Measurements from ENCODE around the gene SMCO2. TPM values are rescaled to one million over a fixed set of nuclear protein-coding genes. Genes with fewer than 3 reads are reported as not detected.

SMCO2 gene
- total RNA-seq, 1 donor from 2014 or later: not detected

DNA sequence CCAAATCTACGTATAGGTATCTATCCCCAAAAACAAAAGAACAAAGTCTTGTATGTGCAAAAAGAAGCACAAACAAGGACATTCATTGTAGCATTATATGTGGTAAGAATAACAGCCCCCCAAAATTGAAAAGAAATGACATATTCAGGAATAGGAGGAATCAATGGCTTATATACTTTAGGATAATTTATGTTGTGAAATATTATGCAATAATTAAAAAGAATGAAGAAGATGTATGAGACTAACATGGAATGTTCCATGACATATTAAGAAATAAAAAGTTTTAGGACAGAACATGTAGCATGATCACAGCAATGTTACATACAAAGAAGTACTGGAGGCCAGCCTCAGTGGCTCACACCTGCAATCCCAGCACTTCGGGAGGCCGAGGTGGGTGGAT lies 9.1 kb downstream of the SMCO2 start:
- DNase-seq: no peak

DNA sequence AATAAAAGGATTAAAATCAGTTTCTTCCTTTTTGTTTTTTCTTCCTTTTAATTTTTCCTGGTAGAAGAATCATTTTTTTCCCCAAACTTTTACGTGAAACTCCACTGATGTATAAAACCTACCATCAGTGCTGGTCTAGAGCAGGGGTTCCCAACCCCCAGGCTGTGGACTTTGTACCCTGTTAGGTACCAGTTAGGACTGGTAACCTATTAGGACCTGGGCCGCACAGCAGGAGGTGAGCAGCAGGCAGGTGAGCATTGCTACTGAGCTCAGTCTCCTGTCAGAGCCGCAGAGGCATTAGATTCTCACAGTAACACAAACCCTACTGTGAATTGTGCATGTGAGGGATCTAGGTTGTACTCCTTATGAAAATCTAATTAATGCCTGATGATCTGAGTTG lies 10.1 kb downstream of the SMCO2 start:
- DNase-seq: no peak

DNA sequence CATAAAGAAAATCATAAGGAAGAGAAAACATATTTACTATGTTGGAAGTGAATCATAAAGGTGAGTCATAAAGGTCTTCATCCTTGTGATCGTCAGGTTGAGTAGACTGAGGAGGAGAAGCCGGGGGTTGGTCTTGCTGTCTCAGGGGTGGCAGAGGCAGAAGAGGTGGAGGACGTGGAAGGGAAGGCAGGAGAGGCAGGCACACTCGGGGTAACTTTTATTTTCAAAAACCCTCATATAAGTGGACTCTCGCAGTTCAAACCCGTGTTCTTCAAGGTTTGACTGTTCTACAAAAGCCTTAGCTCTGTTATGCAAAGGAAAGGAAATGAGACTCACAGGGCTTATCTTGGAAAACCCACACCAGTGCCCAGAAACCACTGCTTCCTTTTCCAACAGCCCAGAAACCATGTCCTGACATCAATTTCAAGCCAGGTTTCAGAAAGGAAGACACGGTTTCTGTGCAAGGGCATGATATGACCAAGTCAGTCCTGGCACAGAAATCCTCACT lies 14.0 kb downstream of the SMCO2 start:
- no peak for DNase-seq

DNA sequence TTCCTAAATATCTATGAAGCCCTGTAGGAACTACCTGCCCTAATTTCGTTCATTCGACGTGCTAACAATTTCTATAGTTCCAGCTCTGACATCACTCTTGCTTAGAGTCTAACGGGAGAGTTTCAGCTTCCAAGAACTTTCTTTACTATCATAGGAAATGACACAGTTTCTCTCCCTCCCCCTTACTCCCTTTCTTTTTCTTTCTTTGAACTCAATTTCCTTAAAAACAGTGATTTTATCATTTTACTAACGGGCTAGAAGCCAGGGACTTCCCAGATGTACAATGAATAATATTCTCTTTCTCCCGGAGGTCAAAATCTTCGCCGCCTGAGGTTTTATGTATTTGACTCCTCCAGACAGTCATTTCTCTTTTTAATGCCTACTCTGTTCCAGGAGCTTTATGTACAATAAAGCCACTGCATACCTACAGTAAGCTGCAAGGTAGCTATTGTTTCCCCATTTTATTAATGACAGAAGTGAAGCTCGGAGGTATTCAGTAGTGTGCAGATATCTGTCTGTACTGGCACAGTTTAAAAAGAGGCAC lies 15.7 kb downstream of the SMCO2 start:
- DNase-seq: no peak

DNA sequence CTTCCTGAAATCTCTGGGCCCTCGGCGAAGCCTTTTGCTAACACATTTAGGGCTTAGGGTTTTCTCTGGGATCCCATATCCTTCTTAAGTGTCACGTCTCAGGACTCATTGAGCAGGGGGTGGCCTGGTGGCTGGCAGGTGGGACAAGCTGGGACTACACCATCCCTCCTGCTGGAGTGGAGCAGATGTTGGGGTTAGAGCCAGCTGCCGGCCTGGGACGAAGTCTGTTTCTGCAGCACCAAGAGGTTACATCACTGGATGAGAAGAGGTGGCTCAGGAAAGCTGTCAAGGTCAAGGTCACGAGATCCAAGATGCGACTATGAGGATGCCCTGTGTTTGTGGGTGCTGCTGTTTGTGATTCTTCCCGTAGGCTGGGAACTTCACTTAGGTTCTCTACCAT lies 16.3 kb downstream of the SMCO2 start:
- DNase-seq: no peak

DNA sequence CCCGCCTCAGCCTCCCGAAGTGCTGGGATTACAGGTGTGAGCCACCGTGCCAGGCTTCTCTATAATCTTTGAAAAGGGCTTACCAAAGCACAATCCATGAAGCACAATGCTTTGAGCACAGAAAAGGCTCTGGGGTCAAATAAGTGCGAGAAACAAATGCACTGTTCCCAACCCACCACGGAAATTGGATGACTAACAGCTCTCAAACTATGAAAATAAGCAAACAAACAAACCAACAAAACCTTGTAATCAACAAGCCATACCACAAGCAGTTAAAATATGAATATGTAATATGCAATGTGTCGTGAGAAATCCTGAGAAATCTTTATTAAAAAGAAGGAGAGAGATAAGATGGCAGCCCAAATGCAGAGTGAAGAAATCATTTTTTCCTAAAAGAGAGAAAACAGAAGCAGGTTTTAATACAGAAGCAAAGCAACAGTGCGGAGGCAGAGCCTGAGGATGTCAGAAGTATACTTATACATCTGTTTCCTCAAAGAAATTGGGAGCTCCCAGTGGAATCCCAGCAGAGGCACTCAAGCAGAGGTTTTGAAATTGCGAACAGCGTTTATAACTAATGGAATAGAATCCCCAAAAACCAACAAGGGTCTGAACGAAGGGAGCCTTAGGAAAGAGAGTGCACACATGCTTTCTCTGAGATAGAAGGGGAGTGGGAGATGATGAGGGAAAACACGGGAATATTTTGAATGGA lies 17.1 kb downstream of the SMCO2 start:
- no peak for DNase-seq

DNA sequence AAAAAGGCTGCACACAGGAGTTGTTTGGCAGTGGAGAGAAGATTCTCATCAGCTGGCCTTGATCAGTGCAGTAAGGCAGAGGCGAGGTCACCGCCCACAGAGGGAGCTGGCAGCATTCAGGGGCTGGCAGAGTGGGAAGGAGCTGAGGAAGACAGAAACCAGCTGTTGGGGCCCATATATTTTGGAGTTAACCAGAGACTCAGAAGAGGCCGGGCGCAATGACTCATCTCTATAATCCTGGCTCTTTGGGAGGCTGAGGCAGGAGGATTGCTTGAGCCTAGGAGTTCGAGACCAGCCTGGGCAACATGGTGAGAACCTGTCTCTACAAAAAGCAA lies 17.7 kb downstream of the SMCO2 start:
- no peak for DNase-seq

DNA sequence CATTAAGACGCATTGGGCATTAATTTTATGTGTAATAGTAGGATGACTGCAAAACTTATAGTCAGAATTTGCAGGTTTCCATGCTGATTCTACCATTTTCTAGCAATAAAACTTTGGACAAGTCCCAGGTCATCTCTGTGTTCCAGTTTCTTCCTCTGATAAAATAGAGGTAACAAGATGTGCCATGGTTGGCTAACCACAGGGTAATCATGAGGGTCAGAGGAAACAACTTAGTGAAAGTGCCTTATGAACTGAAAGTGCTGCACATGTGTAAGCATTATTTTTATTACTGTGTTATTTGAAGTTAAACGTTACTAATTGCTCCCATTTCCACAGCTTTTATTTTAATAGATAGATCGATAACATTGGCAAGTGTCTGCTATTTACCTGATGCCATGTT lies 21.1 kb downstream of the SMCO2 start:
- no peak for DNase-seq

DNA sequence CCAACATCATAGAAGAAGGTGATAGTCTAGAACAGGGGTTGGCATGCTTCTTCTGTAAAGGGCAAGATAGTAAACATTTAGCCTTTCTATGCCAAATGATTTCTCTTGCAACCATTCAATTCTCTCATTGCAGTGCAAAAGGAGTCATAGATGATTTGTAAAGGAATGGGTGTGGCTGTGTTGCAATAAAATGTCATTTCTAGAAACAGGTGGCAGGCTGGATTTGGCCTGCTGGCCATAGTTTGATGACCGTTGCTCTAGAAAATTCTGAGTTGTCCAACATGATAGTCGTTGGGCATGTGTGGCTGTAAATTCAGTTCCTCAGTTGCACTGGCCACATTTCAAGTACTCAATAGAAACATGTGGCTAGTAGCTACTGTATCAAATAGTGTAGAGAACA lies 21.7 kb downstream of the SMCO2 start:
- DNase-seq: no peak

DNA sequence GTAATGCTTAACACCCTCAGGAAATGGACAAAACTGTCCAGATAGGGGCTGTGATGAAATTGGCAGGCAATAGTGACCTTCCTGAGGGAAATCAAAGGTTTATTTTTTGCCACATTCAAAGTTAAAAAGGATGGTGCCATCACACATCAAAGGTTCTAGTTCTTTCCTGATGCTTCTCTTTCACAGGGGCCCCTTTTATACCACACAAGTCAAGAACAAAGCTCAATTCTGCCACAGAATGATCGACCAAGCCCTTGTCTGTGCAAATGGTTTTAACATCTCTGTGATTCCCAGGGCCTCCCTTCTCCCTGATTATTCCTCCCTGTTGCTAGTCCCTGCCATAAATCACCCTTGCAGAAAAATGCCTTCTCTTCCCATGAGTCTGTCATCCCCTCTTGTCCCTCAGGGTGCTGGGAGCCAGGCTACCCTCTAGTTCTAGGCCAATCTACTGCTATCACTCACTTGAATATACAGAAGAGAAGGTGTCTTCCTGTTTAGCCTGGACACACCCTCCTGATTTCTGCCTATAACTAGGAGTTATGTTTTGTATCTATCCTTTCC lies 22.7 kb downstream of the SMCO2 start:
- no peak for DNase-seq

DNA sequence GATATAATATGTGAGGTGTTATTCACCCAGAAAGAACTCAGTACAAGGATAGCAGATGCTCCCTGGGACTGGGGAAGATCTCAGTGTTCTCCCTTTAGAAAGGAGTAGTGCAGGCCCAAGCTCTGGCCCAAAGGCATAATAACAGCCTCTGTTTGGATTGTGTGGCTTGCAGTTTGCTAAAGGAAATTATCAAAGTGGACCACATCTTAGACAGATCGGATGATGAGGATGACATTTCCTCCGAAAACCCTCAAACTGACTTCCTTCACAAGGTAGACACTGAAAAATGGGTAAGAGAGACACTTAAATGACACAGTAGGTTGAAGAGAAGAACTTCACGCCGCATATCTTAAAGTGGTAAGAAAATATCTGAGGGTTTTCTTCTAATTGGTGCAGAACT lies 26.1 kb downstream of the SMCO2 start:
- DNase-seq: no peak

DNA sequence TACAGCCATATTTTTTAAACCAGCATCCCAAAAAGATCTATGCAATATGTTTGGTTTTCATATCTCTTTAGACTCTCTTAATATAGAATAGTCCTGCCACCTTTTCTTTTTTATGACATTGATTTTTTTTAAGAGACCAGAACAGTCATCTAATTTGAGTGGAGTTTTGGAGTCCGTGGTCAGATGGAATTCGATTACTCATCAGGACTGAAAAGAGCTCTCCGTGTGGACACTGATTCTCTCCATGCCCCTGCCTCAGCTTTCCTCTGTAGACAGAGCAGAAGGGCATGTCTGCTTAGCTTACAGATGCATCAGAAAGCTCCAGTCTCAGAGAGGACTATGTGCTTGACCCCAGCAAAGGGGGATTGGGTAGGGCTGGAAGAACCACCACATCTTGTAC lies 27.8 kb downstream of the SMCO2 start:
- DNase-seq: no peak

DNA sequence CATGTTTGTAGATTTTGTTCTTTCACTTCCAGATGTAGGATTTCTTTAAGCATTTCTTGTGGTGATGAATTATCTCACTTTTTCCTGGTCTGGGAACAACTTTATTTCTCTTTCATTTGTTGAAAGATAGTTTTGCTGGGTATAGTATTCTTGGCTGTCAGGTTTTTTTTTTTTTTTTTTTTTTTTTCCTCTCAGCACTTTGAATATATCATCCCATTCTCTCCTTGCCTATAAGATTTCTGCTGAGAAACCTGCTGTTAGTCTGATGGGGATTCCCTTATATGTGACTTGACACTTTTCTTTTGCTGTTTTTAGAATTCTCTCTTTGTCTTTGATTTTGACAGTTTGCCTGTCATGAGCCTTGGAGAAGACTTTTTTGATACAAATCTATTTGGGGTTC lies 30.5 kb downstream of the SMCO2 start:
- no peak for DNase-seq

DNA sequence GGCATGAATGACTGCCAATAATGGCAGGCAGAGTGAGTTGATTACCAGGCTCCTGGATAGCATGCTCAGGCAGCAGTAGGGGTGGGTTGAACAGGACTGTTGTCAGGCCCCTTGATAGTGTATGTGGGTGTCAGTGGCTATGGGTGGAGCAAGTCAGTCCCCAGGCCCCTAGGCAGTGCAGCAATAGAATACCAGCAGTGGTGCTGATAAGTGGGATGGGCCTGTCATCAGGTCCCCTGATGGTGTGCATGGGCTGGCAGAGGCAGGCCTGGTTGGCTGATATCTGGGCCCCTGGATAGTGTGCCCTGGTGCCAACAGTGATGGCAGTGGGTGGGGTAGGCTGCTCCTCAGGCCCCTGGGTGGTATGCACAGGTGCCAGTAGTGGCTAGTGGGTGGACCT lies 32.4 kb downstream of the SMCO2 start:
- no peak for DNase-seq

DNA sequence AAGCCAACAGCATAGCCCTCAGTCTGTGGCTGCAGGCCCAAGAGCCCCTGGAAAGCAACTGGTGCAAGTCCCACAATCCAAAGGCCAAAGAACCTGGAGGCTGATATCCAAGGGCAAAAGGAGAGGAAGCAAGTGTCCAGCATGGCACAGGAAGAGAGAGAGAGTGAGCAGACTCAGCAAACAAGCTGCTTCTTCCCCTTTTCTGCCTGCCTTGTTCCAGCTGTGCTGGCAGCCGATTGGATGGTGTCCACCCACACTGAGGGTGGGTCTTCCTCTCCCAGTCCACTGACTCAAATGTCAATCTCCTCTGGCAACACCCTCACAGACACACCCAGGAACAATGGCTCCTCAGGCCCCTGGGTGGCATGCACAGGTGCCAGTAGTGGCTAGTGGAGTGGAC lies 33.5 kb downstream of the SMCO2 start:
- no peak for DNase-seq

DNA sequence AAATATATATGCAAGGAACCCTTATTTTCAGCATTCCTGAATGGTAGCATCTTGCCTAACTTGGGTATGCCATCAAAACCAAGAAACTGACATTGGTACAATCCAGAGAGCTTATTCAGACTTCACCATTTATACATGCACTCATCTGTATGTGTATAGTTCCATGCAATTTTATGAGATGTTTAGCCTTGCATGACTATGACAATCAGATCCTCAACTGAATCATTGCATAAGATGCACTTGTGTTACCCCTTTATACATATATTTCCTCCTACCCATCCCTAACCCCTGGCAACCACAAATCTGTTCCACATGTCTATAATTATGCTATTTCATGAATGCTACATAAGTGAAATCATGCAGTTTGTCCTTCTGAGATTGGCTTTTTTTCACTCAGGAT lies 40.4 kb downstream of the SMCO2 start:
- no peak for DNase-seq

DNA sequence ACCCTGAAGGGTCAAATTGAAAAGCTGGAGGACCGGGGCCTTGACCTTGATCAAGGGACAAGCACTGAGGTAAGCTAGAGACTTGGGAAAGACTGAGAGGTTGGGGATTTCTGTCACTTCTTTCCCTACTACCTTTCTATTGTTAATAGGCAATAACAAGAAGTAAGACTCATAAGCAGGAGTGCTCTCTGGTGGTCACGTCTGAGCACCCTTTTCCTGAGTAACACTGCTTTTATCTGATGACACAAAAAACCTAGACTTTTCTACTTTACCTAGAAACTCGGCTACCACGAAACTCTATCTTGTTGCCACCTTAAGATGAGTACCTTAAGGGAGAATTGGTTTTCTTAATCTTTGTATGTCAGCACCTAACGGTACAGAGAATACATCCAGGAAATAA lies 41.9 kb downstream of the SMCO2 start:
- no peak for DNase-seq

DNA sequence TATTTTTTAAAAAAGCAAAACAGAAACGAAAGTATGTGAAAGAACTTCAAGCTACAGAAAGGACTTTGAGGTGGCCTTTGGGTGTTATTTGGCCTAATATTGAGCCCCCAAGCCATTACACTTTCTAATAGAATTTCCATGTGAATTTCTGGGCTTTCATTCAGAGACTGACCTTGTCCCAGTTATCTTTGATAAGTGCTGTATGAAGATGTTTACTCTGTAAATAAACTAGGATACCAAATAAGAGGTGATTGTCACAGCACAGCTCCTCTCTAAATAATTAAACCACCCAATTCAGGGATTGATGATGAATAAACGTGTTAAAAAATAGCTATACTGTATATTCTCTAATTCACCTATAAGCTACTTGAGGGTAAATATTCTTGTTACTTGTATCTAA lies 44.7 kb downstream of the SMCO2 start:
- no peak for DNase-seq

DNA sequence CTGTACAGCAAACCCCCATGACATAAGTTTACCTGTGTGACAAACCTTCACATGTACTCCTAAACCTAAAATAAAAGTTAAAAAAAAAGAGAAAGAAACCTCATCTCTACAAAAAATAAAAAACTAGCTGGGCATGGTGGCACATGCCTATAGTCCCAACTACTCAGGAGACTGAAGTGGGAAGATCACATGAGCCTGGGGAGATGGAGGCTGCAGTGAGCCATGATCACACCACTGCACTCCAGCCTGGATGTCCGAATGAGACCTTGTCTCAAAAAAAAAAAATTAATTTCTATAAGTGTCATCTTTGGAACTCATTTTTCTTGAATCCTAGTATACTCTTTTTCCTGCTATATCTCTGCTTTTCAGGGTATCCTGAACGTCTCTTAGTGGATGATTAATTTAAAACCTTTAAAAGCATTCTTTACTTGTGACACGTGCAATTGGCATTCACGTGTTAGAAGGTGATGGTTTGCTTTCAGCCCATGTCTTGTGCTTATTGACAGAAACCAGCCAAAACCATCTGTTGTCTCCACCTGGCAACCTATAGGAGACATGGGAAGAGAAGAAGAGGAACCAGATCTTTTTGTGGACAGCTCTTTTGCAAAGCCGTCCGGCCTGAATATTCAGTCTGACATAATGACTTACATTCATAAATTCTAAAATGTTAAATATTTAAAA lies 46.9 kb downstream of the SMCO2 start:
- DNase-seq: no peak

DNA sequence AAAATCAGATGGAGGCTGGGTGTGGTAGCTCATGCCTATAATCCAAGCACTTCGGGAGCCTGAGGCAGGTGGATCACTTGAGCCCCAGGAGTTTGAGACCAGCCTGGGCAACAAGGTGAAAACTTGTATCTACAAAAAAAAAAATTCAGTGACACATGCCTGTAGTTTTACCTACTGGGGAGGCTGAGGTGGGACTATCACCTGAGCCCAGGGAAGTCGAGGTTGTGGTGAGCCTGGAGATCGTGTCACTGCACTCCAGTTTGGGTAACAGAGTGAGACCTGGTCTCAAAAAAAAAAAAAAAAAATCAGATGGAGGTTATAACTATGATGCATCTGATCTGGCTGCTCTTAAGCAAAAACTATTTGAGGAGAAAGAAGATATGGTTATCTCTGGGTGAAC lies 50.9 kb downstream of the SMCO2 start:
- DNase-seq: no peak

DNA sequence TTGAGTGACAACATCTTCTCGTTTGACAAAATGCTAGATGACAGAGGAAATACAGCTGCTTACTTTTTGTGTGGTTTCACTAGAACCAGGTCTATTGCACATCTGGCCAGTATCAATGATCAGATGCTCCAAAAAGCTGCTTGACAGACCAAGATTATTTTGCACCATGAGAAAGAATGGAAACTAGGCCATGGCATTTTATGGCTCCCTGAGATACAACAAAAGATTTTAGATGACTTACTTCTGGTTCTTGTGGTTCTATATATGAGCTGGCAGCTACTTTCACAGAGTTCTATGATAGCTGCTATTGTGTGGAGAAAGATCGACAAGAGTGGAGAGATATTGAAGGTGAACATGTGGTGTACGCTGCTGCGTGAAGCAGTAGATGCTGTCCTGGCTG lies 51.6 kb downstream of the SMCO2 start:
- DNase-seq: no peak

DNA sequence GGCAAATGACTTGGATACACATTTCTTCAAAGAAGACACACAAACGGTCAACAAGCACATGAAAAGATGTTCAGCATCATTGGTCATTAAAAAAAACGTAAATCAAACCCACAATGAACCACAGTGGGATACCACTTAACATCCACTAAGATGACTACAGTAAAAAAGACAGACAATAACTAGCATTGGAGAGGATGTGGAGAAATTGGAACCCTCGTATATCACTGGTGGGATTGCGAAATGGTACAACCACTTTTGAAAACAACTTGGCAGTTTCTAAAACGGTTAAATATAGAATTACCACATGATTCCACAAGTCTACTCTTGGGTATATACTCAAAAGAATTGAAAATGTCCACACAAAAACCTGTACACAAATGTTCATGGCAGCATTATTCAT lies 52.2 kb downstream of the SMCO2 start:
- no peak for DNase-seq

DNA sequence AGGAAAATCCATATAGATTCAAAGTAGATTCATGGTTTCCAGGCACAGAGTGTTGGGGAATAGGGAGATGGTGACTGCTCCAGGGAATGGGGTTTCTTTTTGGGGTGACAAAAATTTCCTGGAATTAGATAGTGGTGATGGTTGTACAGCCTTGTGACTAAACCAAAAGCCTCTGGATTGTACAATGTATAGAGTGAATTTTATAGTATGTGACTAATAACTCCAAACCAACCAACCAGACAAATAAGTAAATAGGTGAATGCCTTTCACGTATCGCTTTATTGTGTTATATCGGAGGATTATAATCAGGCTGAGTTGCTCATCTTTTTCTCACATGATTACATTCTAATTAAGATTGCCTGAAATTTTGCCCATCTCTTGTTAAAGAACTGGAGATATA lies 52.8 kb downstream of the SMCO2 start:
- DNase-seq: no peak

DNA sequence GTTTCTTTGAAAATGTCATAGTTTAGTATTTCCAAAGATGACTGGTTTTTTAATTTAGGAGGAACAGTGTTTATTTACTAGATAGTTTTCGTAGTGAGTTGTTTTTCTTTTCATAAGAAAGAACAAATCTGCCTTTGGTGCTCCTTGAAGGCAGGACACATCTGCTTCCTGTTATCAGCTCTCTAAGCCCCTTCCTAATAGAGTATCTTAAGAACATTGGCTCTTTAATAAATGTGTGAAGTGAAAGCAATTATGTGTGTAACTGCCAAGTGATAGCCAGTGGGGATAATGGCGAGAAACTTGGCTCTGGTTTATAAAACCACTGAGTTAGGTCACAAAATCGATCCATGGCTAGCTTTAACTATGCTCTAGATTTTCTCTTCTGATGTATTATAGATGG lies 54.0 kb downstream of the SMCO2 start:
- DNase-seq: no peak

Data from skin of body (tissue), 2 donors.